CD4-positive, alpha-beta T cell (primary cell): Measurements from ENCODE around the gene FAM181A. TPM values are rescaled to one million over a fixed set of nuclear protein-coding genes. Genes with fewer than 3 reads are reported as not detected.
A peak's percentile ranks its signal among the peaks of the same experiment; 100 is the strongest.

Experiments used
- ATAC-seq: fragments of 200-7000 bp; cut with Tn5 transposase; one replicate; pipeline ENCODE4 v1.10.0; 2022; ENCODE audit warnings: mild to moderate bottlenecking; ENCODE audit not compliant: poor library complexity
- CTCF ChIA-PET: fragments of 350-600 bp; sonication (Branson Sonifier 250); formaldehyde crosslinking; loops from one replicate; lab custom pipeline; 2021; ENCODE audit warnings: antibody characterized with exemption, inconsistent platforms; lab: Charles Lee
- POLR2A ChIA-PET: fragments of 350-600 bp; sonication (Branson Sonifier 250); formaldehyde crosslinking; loops from one replicate; lab custom pipeline; 2021; ENCODE audit warnings: antibody characterized with exemption, inconsistent platforms; lab: Charles Lee
- DNase-seq, 14 experiments: peaks; one replicate each; pipeline ENCODE4 v3.0.0-alpha.2; 2013 to 2020; ENCODE audit warnings: mixed read lengths in 2 of 14
- H3K27ac ChIP-seq, 2 donors: one replicate each; pipeline versions ENCODE4 v1.5.1 to v1.7.0; 2013; ENCODE audit warnings: low read length in 2 of 2, low read depth in 1 of 2, mild to moderate bottlenecking in 1 of 2
- H3K27me3 ChIP-seq, 2 experiments: 1 replicate in 1 of 2; 2 replicates in 1 of 2; pipeline versions ENCODE4 v1.6.1 to v1.7.0; 2013; ENCODE audit warnings: low read length in 2 of 2, control low read depth in 1 of 2, mild to moderate bottlenecking in 1 of 2, moderate library complexity in 1 of 2; ENCODE audit not compliant: insufficient read depth in 2 of 2, control insufficient read depth in 1 of 2
- H3K36me3 ChIP-seq: one replicate; pipeline ENCODE4 v1.6.1; 2013; ENCODE audit warnings: low read length, control low read depth; ENCODE audit not compliant: insufficient read depth
- H3K4me1 ChIP-seq: one replicate; pipeline ENCODE4 v1.6.1; 2013; ENCODE audit warnings: low read length, control low read depth; ENCODE audit not compliant: insufficient read depth
- H3K4me3 ChIP-seq: one replicate; pipeline ENCODE4 v1.5.1; 2013; ENCODE audit warnings: mild to moderate bottlenecking, low read length, moderate library complexity
- H3K9me3 ChIP-seq, 2 experiments: 1 replicate in 1 of 2; 2 replicates in 1 of 2; pipeline versions ENCODE4 v1.6.1 to v1.7.0; 2013; ENCODE audit warnings: low read length in 2 of 2, mild to moderate bottlenecking in 2 of 2, control low read depth in 1 of 2, moderate library complexity in 1 of 2; ENCODE audit not compliant: control insufficient read depth in 1 of 2, insufficient read depth in 1 of 2
- H3K27ac Mint-ChIP-seq: one replicate; pipeline ENCODE4 v1.8.0; 2020; ENCODE audit warnings: mixed read lengths
- H3K27me3 Mint-ChIP-seq: one replicate; pipeline ENCODE4 v1.8.0; 2021; ENCODE audit warnings: mixed read lengths
- H3K36me3 Mint-ChIP-seq: one replicate; pipeline ENCODE4 v1.8.0; 2021; ENCODE audit warnings: low read depth, mixed read lengths
- H3K4me1 Mint-ChIP-seq: one replicate; pipeline ENCODE4 v1.8.0; 2021; ENCODE audit warnings: low read depth, mixed read lengths
- H3K4me3 Mint-ChIP-seq: one replicate; pipeline ENCODE4 v1.8.0; 2020; ENCODE audit warnings: mild to moderate bottlenecking, mixed read lengths
- H3K9me3 Mint-ChIP-seq: one replicate; pipeline ENCODE4 v1.8.0; 2020; ENCODE audit warnings: mixed read lengths
- CTCF ChIP-seq: fragments of 200-600 bp; IDR thresholded peaks from one replicate; pipeline ENCODE4 v1.8.0; 2022; ENCODE audit warnings: antibody characterized with exemption, mild to moderate bottlenecking
- intact Hi-C, 2 experiments: fragments of 100-400 bp; cut with DNase I in 1 of 2; cut with micrococcal nuclease in 1 of 2; formaldehyde crosslinking; loops; one replicate each; pipeline versions ENCODE4 v1.15.1 to v1.9.0; 2023 to 2025; cut with DNase I, micrococcal nuclease
- total RNA-seq, 174 experiments: library from RNA in 2 of 174; stranded (reverse) in 2 of 174; gene quantifications; one replicate each; pipeline ENCODE4 v1.2.3 and lab custom pipeline; 2021 to 2026

The FAM181A gene
- total RNA-seq, 2 experiments from 2014 or later = not detected

DNA sequence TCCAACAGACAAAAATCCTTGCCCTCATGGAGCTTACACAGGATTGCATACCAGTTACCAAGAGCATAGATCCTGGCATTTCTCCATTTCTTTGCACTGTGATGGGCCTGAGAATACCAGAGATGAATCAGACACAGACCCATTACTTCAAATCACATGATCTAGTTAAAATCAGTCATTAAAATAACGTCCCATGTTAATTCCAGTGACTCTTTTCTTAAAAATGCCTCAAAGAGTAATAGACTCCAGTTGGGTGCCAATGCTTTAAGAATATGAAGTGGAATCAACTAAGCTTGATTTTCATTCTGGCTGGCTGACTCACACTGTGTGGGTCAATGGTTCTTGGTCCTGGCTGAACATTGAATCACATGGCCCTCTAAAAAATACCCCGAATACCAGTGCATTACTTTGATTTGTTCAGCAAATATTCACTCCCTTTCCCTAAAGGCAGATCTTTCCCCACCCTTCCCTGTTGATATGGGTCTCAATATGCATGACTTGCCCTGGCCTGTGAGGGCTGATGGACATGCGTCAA is 38.2 kb downstream of the FAM181A start:
- ATAC-seq = no peak
- Histone ChIP-seq H3K27ac (no peak overlapping the region), H3K9me3 (no peaks in the 10 kb centered on the region), H3K4me3 (no peak overlapping the region), H3K36me3 (no peaks in the 10 kb centered on the region), H3K4me1 (peaks cover 78% of the 10 kb centered on the region), H3K27me3 (no peaks in the 10 kb centered on the region)
- intact Hi-C loops = no loop called here
- no peak for DNase-seq
- CTCF ChIA-PET = interaction anchor here (4.1 kb wide), 1 partner anchor 26 kb away, joined by 31 read pairs; no protein-coding TSS in a partner anchor
- Mint-ChIP-seq H3K27me3 (no peaks in the 10 kb centered on the region), H3K36me3 (no peaks in the 10 kb centered on the region), H3K9me3 (no peaks in the 10 kb centered on the region), H3K4me3 (no peak overlapping the region), H3K4me1 (peaks cover 52% of the 10 kb centered on the region), H3K27ac (no peak overlapping the region)
- POLR2A ChIA-PET = interaction anchor here (2.2 kb wide), 2 partner anchors 13 to 26 kb away, joined by 6 to 9 read pairs; no protein-coding TSS in a partner anchor
- no peak for TF ChIP-seq CTCF

DNA sequence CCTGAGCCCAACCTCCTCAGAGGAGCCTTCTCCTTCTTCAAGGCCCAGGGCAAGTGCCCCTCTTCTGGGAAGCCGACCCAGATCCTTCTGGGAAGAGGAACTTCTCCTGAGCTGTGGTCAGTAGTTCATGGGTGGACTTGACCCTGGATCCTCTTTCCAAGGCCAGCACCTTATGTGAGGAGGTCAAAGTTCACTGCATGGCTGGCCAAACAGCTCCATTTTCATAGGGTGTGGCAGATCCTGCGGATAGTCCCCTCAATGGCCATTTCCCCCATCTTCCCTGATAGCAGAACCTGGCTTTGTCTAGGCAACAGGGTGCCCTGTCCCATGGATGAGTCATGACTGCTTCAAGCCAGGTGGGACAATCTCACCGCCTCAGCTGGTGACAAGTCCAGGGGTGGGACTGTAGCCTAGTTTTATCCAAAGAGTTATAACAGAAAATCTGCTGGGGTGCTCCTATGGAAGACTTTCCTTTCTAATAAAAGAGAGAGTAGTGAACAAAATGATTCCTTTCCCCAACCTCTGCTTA is 38.9 kb downstream of the FAM181A start:
- no peaks in the 10 kb centered on the region for H3K9me3 Mint-ChIP-seq
- Histone ChIP-seq H3K4me3 (no peak overlapping the region), H3K27ac (no peak overlapping the region), H3K4me1 (peaks cover 78% of the 10 kb centered on the region), H3K9me3 (no peaks in the 10 kb centered on the region), H3K27me3 (no peaks in the 10 kb centered on the region), H3K36me3 (no peaks in the 10 kb centered on the region)
- ChIA-PET POLR2A (interaction anchor here (2.2 kb wide), 2 partner anchors 12 to 26 kb away, joined by 6 to 9 read pairs; no protein-coding TSS in a partner anchor), CTCF (interaction anchor here (4.1 kb wide), 1 partner anchor 26 kb away, joined by 31 read pairs; no protein-coding TSS in a partner anchor)
- H3K27me3 Mint-ChIP-seq = no peaks in the 10 kb centered on the region
- DNase-seq = no peak
- no peak for TF ChIP-seq CTCF
- intact Hi-C loops = no loop called here
- no peaks in the 10 kb centered on the region for H3K36me3 Mint-ChIP-seq
- H3K27ac Mint-ChIP-seq = no peak overlapping the region
- ATAC-seq = no peak
- H3K4me3 Mint-ChIP-seq = no peak overlapping the region
- H3K4me1 Mint-ChIP-seq = peaks cover 53% of the 10 kb centered on the region

GRCh38 chr14:93967637-93968250 is 40.6 kb downstream of the FAM181A start:
- Histone ChIP-seq H3K4me1 (peaks cover 76% of the 10 kb centered on the region), H3K9me3 (no peaks in the 10 kb centered on the region), H3K4me3 (no peak overlapping the region), H3K27ac (no peak overlapping the region), H3K36me3 (no peaks in the 10 kb centered on the region), H3K27me3 (no peaks in the 10 kb centered on the region)
- Mint-ChIP-seq H3K4me1 (peaks cover 53% of the 10 kb centered on the region), H3K36me3 (no peaks in the 10 kb centered on the region), H3K27ac (no peak overlapping the region), H3K9me3 (no peaks in the 10 kb centered on the region), H3K4me3 (no peak overlapping the region), H3K27me3 (no peaks in the 10 kb centered on the region)
- POLR2A ChIA-PET = interaction anchor here (6.9 kb wide), 1 partner anchor 29 kb away, joined by 80 read pairs; no protein-coding TSS in a partner anchor
- intact Hi-C loops = no loop called here
- CTCF ChIA-PET = interaction anchor here (10.3 kb wide), 1 partner anchor 27 kb away, joined by 163 read pairs; no protein-coding TSS in a partner anchor
- no peak for ATAC-seq
- no peak for TF ChIP-seq CTCF
- peak in 2 of 14 experiments; percentile 42 to 48 for DNase-seq
